Activated T-cell treated with anti-CD3 and anti-CD28 coated beads for 1 hour (primary cell): Measurements from ENCODE around the gene SHROOM3.
"Not testable (repeated sequence)": the region's sequence is repeated elsewhere in the genome, so short reads cannot be mapped to it uniquely, and the experiment has no call there.

Experiments
- DNase-seq: peaks from one replicate; pipeline ENCODE4 v3.0.0-alpha.2; 2020; ENCODE audit warnings: low read depth

SHROOM3 gene

DNA sequence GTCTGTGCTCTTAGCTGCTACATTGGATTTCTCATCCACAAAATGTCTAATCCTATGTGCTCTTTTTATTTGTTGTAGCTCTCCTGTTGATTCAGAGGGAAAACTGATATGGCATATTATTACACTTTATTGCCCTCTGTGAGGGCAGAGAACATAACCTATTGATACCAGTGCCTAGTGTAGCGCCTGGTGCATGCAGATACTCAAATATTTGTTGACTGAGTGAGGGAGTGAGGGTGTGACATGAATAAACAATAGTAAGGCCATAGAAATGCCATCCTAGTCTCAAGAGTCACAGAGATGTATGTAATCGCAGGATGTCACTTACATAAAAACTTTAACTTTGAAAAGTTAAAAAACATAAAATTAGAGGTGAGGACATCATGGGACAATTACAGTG, 159.1 kb downstream of the SHROOM3 start:
- DNase-seq, result no peak

DNA sequence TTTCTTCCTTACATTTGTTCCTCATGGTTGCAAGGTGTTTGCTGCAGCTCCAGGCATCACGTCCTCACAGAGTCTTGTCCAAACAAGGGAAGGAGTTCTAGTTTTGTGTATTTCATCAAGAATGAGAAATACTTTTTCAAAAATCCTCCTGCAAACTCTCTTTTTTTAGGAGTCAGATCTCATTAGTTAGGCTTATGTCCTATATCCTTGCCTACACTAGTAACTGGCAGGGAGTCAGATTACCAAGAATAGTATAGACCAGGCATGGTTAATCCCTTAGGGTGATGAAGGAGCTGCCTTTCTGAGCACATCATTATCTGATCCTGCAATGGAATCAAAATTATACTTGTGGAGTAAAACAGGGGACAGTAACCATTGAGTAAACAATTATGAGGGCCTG, 160.4 kb downstream of the SHROOM3 start:
- DNase-seq, result no peak

DNA sequence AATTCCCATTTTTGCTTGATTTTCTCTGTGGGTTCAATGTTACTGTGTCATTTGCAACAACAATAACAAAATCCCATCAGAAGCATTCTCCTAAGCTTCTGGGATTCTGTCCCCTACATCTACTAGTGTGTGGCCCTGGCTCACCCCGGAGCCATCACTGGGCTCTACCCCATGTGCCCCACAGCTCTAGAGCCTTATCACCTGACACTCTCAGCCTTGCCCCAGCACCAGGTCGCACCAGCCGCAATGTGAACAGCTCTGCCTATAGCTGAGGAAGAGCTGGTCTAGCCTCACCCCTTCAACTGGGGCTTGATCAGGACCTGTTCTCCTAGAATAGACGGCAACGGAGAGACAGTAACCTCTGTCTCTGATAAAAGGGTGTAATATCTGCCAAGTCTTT, 161.7 kb downstream of the SHROOM3 start:
- DNase-seq, result no peak

DNA sequence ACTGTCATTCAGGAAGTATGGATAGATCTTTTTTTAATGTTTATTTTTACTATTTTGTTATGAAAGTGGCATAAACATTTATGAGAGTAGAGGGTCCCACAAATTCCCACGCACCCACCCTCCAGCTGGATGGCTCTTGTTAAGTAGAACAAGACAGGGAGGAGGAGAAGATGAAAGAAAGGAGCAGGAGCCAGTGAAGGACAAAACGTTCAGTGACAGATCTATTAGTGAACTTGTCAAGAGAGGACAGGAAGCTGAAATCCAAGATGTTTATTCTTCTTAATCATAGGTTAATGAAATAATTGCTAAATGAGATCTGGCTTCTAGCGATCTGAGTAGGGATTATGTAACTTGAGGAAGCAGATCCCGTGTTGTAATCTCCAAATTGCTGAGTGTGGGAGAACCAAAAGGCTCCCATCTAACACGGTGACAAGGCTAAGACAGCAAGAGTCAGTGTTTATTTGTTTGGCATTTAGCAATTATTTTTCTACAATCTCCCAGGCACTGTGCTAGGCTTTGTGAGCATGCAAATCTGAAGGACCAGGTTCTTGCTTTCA, 162.5 kb downstream of the SHROOM3 start:
- DNase-seq, result no peak

DNA sequence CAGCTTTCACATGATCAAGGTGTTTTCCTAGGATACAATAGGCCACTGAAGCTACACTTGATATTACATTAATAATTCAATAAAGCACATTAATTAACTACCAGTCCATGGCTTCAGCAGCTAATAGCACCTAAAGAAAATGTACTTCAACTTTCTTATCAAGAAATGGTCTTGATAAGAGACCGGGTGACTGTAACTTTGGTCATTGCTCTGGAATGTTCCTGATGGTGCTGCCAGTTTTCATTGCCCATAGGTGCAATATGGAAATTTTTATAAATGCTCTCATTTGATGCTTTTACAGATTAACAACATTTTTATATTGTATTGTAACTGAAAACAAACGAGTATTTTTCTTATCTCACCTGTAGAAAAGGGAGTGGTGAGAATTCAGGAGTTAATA, 165.4 kb downstream of the SHROOM3 start:
- DNase-seq, result no peak

DNA sequence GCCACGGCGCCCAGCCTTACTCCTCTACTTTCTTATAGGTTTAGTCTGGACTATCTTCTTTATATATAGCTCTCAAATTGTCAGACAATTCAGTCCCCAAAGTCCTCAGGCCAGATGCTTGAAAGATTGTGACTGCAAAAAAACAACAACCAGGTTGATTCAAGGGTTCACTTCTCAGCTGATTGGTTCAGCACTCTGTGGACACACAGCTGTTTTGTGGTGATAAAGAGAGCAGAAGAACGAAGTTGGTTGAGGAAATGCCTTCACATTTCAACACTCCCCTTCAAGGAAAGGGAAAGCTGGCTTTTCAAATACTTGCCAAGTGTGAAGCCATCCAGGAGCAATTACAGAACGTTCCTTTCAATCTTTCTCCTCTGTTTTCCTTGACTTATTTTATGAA, 166.8 kb downstream of the SHROOM3 start:
- no peak for DNase-seq

DNA sequence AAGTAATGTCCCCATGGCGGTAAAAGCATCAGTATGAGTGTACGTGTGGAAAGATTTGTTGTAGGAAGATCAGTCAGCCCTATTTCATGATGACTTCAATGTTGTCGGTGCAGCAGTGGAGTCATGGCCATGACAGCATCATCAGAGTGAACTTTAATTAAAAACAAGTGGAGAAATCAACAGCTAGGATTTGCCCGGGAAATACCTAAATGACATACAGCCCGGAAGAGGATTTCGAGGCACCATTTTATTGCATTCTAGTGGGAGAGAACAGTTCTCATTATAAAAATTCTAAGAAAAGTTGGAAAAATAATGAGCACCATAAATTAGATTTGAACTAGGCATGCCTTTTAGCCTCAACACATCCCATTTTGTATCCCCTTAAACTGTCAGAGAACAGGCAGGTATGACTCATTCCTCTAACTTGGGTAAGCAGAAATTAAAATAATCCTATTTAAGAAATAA, 170.1 kb downstream of the SHROOM3 start:
- DNase-seq, result no peak

DNA sequence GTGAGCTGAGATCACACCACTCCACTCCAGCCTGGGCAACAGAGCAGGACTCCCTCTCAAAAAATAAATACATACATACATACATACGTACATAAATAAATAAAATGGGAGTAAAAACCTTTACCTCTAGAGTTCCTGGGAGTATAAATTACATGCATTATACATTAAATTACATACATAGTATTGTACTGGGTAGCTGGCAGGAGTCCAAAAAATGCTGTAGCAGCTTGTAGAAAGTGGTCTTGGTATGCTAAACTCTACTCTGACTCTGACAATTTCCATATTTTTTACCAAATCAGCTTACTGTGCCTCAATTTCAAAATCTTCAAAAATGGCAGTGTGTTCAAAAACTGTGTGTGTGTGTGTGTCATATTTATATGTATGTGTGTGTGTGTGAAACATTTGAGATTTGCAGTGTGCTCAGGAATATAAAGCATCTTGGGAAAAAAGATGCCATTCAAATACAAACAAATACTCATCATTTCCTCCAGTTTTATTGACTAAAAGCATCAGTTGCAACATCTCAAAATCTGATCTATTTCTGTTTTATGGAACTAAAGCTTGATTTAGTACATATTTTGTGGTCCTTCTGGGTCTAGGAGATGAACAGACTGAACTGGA, 171.7 kb downstream of the SHROOM3 start:
- DNase-seq, result no peak

DNA sequence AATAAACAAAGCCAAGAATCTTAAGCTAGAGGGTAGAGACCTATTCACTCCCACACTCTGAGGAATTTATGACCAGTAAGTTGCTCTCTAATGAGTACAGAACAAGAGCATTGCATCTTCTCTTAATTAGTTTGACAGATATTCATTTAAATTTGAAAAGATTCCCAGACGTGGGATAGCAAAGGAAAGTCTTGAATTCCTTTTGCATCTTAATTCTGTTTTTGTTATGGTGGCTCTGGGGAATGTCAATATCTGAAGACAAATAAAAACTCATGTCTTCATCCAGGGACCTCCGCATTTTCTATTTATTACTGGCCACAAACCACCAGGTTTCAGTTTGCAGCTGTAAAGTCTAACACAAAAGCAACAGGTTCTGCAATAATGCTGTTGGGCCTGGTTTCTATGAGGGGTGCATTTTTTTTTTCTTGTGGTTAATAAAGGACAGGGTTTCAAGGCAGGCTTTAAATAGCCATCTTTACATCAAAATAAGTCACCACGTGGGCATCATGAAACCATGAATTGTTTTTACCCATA, 172.3 kb downstream of the SHROOM3 start:
- no peak for DNase-seq

DNA sequence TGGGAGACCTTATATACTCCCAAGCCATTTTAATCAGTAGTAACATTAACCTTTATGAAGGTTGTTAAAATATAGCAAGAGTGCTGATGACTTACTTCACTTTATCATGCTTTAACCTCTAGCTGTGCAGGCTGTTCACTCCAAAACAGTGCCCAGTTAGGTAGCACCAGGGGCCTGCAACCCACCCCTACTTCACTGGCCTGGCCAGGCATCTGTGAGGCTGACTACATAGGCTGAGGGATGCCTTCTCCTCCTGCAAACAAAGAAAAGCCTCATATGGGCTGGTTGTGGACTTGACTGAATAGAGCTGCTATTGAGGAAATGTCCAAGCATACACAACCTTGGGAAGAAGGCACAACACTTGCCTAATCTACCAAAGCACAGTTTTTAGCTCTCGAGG, 172.8 kb downstream of the SHROOM3 start:
- no peak for DNase-seq

DNA sequence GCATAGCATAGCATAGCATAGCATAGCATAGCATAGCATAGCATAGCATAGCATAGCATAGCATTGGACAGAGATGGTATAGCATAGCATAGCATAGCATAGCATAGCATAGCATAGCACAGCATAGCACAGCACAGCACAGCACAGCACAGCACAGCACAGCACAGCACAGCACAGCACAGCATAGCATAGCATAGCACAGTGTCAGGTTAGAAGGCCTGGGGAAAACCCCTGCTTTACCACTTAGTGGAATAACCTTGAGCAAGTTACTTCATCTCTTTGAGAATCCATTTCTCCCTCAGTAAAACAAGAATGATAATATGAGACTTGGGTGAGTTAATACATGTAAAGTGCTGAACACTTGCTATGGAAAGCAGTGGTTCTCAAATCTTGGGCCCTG, 173.5 kb downstream of the SHROOM3 start:
- not testable (repeated sequence) for DNase-seq

DNA sequence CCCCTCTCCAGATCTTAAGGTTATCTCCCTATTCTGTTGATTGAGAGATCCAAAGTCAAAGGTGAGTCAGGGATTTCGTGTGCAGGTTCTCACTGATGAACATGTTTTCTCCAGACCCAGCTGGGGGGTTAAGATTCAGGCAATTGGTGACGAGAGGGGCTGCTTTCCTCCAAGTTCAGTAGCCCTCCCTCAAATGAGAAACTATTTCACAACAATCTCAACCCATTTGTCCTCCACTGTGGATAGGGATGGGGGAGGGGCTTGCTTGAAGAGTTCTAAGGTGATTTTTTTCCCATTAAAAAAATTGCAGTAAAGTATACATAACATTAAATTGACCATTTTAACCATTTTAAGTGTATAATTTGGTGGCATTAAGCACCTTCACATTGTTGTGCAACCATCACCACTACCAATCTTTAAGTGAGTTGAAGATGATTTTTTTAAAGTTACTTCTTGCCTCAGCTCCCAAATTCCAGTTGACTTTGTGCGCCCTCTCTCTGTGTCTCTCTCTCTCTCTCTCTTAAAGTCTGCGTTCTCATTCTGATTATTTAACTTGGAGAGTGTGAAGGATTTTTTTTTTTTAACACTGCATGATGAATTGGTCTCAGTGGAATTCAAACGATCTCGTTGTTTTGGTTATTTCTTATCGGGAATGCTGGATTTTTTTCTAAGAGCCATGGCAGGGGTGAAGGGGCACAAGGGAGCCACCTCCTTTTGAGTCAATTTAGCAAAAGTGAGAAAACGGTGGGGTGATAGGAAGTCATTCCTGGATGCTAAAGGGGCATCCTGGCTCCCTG, 175.9 kb downstream of the SHROOM3 start:
- DNase-seq, result no peak

DNA sequence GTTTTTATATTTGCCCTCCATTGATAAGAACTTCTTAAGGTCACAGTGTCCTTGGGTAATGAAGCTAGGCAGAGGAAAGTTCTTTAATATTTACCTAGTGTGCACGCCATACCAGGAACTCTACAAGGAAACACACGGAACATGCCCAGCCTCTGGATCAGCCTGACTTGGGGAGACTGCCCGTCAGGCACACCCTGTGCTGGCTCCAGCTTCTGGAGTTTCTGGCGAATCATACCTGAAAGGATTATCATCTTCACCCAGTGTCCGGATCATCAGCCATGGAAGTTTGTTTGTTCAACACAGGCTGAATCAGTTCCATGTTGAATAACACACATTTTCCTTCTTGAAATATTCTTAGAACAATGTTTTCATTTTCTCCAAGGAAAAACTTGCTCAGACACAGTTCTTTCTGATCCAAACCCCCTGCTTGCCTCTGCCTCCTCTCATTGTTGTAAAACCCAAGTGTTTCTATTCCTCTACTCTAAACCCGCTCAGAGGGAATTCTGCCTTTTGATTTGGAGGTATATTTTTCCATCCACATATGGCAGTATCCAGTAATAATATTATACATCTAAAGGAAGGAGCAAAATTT, 176.7 kb downstream of the SHROOM3 start:
- DNase-seq, result no peak

DNA sequence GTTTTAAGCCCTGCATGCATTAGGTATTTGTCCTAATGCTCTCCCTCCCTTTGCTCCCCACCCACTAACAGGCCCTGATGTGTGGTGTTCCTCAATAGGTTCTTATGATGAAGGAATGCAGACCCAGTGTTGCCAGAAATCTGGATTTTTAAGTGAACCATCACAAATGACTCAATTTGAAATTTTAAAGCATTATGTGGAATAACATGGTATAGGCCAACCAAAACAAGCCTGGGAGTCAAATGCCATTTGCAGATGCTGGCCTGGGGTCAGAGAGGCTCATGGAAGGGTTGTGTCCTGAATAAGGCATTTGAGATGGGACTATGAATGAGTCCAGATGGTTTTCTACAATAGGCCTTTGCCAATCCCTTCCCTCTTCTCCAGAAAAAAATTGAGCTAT, 179.6 kb downstream of the SHROOM3 start:
- DNase-seq, result no peak

DNA sequence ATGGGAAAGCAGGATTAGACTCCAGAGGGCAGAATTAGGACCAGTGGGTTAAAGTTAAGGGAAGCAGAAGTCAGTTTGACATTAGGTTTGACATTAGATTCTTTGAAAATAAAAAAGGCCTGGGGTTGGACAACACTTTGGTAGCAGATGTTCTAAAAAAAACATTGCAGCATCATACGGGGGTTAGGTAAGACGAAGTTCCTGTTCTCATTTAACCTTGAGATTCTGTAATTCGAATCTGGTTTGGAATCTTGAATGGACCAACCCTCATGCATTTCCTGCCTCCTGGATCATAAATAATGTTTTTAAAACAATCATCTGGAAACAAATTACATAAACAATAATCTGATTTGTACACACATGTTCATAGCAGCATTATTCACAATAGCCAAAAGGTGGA, 181.0 kb downstream of the SHROOM3 start:
- DNase-seq, result no peak

DNA sequence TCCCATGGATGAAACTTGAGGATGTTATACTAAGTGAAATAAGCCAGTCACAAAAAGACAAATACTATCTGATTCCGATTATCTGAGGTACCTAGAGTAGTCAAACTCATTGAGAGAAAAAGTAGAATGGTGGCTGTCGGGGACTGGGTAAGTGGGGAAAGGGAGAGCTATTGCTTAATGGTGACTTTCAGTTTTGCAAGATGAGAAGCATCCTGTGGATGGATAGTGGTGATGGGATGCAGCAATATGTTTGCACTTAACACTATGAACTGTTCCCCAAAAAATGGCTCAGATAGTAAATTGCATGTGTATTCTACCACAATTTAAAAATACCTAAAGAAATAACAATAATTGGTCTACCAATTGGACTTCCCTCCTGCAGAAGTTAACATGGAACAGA, 181.5 kb downstream of the SHROOM3 start:
- no peak for DNase-seq

DNA sequence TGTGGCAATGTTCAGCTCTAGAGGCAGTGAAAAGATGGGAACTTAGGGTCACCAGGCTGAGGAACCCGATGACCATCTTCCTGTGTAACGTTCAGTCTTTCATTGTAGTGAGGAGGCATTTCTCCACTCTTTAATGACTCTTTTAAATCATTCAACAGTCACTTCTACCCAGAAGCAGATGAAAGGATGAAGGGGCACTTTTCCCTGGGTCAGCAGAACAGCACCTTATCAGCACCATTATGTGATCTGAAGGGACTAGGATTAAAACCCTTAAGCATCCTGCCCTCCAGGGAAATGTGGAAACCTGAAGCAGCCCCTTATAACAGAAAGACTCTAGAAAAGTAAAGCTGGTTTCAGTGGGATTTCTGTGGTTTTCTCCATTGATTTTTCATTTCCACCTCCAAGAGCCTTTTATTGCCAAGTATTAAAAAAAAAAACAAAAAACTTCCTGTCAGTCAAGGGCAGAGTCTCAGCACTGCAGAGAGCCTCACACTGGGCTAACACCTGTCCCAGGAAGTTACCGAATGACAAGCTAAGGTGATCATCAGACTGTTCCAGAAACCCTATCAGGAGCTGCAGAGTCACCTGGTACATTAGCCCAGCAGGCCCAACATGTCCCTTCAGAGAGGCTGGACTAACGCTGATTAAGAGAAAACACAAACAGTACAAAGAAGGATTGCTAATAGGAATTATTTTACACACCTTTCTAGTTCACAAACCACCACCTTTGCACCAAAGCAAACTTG, 185.9 kb downstream of the SHROOM3 start:
- no peak for DNase-seq

DNA sequence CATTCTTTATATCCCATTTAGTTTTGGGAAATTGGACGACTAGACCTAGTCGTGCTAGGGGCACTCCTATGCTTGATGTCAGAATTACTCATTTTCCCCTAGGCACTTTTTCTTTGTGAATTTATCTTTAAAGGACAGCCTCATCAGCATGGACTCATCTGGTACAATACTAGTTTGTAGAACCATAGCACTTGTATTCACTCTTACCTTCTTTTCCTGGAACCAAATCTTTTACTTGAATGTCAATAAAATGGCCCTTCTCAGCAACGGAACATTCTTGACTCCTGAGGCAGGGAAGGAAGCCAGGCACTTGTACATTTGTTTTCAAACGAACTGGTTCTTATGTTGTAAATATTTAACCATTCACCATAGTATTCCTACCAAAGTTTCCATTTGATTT, 187.1 kb downstream of the SHROOM3 start:
- DNase-seq, result no peak

DNA sequence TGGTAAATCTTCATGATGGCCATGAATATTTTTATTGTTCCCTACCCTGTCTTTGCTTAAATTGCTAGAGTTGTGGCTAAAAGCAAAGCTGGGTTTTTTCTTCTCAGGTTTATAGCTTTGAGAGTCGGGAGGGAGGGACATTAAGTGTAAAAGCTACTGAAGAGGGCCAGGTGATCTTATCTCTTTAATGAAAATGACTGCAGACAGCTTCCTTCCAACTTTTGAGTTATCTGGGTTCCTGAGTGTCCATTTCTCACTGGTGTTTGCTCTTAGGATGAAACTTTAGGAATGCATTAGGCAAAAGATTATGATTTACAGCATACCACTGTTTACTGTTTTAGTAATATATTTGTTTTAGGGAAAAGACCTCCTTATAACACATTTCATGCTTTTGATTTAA, 187.7 kb downstream of the SHROOM3 start:
- DNase-seq, result no peak

DNA sequence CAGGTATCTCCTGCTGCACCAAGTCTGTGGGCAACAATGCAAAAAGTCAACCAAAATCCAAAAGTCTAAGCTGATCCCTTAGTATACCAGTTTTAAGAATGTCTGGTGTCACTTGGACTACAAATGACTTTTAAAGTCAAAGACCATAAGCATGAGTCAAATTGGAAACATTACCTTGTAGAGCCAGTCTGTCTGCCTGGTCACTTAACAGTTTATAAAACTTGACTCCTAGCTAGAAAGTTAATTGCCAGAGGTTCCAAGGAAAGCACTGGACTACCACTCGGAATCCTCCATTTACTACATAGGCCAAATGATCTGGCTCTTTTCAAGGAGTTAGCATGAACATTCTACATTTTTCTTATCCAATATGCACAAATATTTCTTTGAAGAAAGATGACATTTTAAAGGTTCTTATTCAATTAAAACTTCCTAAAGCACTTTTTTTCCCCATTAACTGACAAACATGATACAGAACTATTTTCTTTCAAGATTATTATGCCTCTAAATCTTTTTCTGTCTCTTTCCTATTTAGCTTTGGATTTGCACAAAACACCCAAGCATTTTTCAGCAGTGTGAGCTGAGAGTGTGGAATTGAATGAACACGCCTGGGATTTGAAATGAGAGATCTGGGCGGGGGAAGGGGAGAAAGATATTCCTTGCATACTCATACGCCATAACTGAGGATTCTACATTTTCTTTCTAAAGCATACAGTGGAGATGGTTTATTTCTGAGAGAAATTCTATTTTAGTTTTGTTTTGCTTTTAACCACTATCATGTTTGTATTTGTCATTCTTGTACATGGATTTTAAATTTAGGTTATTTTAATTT, 188.4 kb downstream of the SHROOM3 start:
- no peak for DNase-seq

DNA sequence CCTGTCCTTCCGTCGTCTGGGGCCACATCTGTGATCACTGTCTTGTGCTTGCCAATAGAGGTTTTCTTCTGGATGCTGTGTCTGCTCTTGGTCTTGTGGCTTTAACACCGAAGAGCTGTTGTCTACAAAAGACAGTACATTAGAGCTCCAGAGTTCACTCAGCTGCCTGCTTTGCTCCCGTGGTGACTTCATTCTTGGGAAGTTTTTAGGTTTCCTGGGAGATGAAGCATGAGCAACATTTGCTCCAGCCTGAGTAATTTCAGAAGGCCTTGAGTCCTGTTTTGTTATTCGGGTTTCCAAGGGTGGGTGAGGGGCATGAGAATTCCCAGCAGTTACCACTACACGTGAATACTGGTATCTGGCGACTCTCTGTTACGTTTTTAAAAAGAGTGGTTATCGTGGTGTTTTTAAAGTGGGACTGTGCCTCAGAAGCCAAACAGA, 189.2 kb downstream of the SHROOM3 start:
- DNase-seq, result no peak
